Measurements from ENCODE around the gene TMEM119. TPM values are rescaled to one million over a fixed set of nuclear protein-coding genes. Genes with fewer than 3 reads are reported as not detected.

TMEM119 gene
- total RNA-seq, 1 donor from 2014 or later = 0.79 TPM

Other genes with a start within 250 kb of the TMEM119 start
- 11.6 and 15.5 TPM in 2 replicates for gene FICD, start 82.8 kb downstream of the TMEM119 start, total RNA-seq
- gene SART3, start 36.9 kb downstream of the TMEM119 start, total RNA-seq = 41.6 and 108 TPM in 2 replicates
- 141 and 155 TPM in 2 replicates for gene ISCU, start 35.5 kb downstream of the TMEM119 start, total RNA-seq
- under 0.01 and 0.13 TPM in 2 replicates for gene SELPLG, start 35.8 kb upstream of the TMEM119 start, total RNA-seq
- 151 and 152 TPM in 2 replicates for gene CORO1C, start 133.4 kb upstream of the TMEM119 start, total RNA-seq